K562 (cell line): Measurements from ENCODE around the gene TMEM129. TPM values are rescaled to one million over a fixed set of nuclear protein-coding genes. Genes with fewer than 3 reads are reported as not detected.

Experiments
- ADNP ChIP-seq: fragments of 200-800 bp; sonication (Bioruptor generic); IDR thresholded peaks from 2 replicates; pipeline ENCODE4 v1.6.1; 2016; ENCODE audit warnings: missing genetic modification characterization, missing compliant biosample characterization
- CBFB ChIP-seq: sonication (generic); formaldehyde crosslinking; IDR thresholded peaks from 2 replicates; pipeline ENCODE4 v1.4.0; 2020; ENCODE audit warnings: mild to moderate bottlenecking, missing genetic modification reagents
- CBX1 ChIP-seq: sonication (generic); IDR thresholded peaks from 2 replicates; pipeline ENCODE4 v1.6.1; 2016; ENCODE audit warnings: antibody characterized with exemption, low read depth, mild to moderate bottlenecking
- HOXB6 ChIP-seq: fragments of 250-450 bp; sonication (Bioruptor Pico); IDR thresholded peaks from 2 replicates; pipeline ENCODE4 v1.5.1; 2022; ENCODE audit warnings: mild to moderate bottlenecking, borderline replicate concordance
- IRF1 ChIP-seq: sonication (generic); formaldehyde crosslinking; IDR thresholded peaks from 2 replicates; pipeline ENCODE4 v1.8.0; 2022; ENCODE audit warnings: missing genetic modification reagents, mild to moderate bottlenecking, borderline replicate concordance
- NCOR1 ChIP-seq: fragments of 450-650 bp; IDR thresholded peaks from 2 replicates; pipeline ENCODE4 v1.6.1; 2016; ENCODE audit warnings: mild to moderate bottlenecking, moderate library complexity
- NR0B1 ChIP-seq: fragments of 450-650 bp; IDR thresholded peaks from one replicate; pipeline ENCODE4 v1.6.1; 2018; ENCODE audit warnings: mild to moderate bottlenecking, moderate library complexity; ENCODE audit not compliant: partially characterized antibody
- RBM14 ChIP-seq: fragments of 200-400 bp; formaldehyde crosslinking; IDR thresholded peaks from 2 replicates; pipeline ENCODE4 v1.6.1; 2018; ENCODE audit warnings: low read depth, mild to moderate bottlenecking, low read length, moderate library complexity, borderline replicate concordance; ENCODE audit not compliant: insufficient read depth
- THAP7 ChIP-seq: fragments of 250-450 bp; sonication (Bioruptor Pico); IDR thresholded peaks from 2 replicates; pipeline ENCODE4 v1.5.0; 2021
- ZFP36 ChIP-seq: fragments of 150-350 bp; IDR thresholded peaks from 2 replicates; pipeline ENCODE4 v1.6.1; 2018; ENCODE audit warnings: low read length, low read depth; ENCODE audit not compliant: partially characterized antibody
- ZNF699 ChIP-seq: fragments of 250-450 bp; sonication (Bioruptor Pico); IDR thresholded peaks from 2 replicates; pipeline ENCODE4 v1.8.0; 2021; ENCODE audit warnings: mild to moderate bottlenecking, moderate library complexity; ENCODE audit not compliant: insufficient replicate concordance
- ZSCAN29 ChIP-seq: fragments of 450-650 bp; IDR thresholded peaks from 2 replicates; pipeline ENCODE4 v1.6.1; 2017
- polyA plus RNA-seq, 8 experiments: library from polyadenylated mRNA; depleted of rRNA in 4 of 8; stranded (reverse) in 5 of 8; unstranded in 3 of 8; fragments of >200 nt; fragmentation: Nextera tagmentation in 2 of 8; fragmentation: Illumina TruSeq in 1 of 8; extraction: Ambion mirVana in 2 of 8; extraction: Trizol in 1 of 8; gene quantifications; 2 replicates each; pipeline versions ENCODE4 v1.2.1 to v1.2.3, GENCODE V29; 2011 to 2014; ENCODE audit warnings: inconsistent platforms in 1 of 8, missing spikeins in 1 of 8
- total RNA-seq, 7 experiments: library from RNA; depleted of rRNA in 6 of 7; stranded (reverse); fragments of >200 nt in 6 of 7; fragmentation: Illumina TruSeq in 2 of 7; extraction: Trizol in 2 of 7; gene quantifications; 2 replicates each; pipeline versions ENCODE4 v1.2.1 to v1.2.3, GENCODE V29; 2011 to 2021; ENCODE audit warnings: low replicate concordance in 1 of 7
- TF ChIP-seq, protein P1 (sequence below): fragments of 450-650 bp; IDR thresholded peaks from 2 replicates; pipeline ENCODE4 v1.6.1; 2016; ENCODE audit warnings: missing biosample characterization, missing genetic modification characterization
- TF ChIP-seq, protein P2 (sequence below): fragments of 250-450 bp; sonication (Bioruptor Pico); IDR thresholded peaks from 2 replicates; pipeline ENCODE4 v1.5.0; 2022; ENCODE audit warnings: mild to moderate bottlenecking
- TF ChIP-seq, protein P3 (sequence below): fragments of 450-650 bp; IDR thresholded peaks from 2 replicates; pipeline ENCODE4 v1.6.1; 2016; ENCODE audit warnings: borderline replicate concordance

TMEM129 gene
- total and polyA plus RNA-seq, 9 of the 15 experiments (the other 6 are each of a cell fraction or from before 2014, with no cell fraction given), result 0.34 to 47.2 (median 18.8) TPM

DNA sequence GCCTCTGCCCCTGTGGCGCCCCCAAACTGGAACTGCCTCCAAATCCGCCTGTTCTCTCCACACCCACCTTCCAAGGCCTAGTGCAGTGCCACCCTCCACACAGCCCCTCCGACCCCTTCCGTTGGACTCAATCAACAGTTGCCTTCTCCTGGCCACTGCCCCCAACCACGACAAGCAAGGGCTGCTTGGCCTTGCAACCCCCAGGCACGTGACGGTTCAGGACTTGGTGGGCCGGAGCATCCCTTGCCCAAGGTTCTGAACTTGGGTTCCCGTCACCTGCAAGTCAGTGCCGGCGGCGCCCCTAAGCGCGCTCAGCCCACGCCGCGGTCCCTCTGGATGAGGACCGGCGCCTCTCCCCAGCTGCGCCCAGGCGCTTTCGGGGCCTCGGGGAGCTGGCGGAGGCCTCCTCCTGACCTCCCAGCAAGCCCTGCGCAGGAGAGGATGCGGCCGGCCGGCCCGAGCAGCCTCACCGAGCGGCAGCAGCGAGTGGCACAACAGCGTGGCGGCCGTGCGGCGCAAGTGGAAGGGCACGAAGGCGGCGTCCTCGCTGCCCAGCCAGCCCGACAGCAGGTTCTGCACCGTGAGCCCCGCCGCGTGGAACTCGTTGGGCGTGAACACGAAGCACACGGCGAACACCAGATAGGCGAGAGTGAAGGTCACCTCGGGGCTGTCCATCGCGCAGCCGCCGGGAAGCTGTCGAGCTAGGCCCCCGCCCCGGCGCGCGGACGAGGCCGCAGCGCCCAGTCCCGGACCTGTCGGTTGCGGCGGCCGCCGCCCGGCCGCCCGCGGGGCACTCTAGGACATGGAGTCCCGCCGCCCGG, 750 bp downstream of the TMEM129 start (continued):
- TF ChIP-seq, protein P1, sequence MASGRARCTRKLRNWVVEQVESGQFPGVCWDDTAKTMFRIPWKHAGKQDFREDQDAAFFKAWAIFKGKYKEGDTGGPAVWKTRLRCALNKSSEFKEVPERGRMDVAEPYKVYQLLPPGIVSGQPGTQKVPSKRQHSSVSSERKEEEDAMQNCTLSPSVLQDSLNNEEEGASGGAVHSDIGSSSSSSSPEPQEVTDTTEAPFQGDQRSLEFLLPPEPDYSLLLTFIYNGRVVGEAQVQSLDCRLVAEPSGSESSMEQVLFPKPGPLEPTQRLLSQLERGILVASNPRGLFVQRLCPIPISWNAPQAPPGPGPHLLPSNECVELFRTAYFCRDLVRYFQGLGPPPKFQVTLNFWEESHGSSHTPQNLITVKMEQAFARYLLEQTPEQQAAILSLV (tag), result no peak
- TF ChIP-seq CBFB (CRISPR knock-in tag) (0 out of 2 replicates have a peak, but pooled peaks have one; percentile 47), ZNF699 (CRISPR knock-in tag) (no peak), CBX1 (no peak), ZSCAN29 (no peak), IRF1 (CRISPR knock-in tag) (0 out of 2 replicates have a peak, but pooled peaks have one; percentile 23), HOXB6 (CRISPR knock-in tag) (no peak), NCOR1 (no peak), NR0B1 (no peak), RBM14 (0 out of 2 replicates have a peak, but pooled peaks have one; percentile 75), THAP7 (0 out of 2 replicates have a peak, but pooled peaks have one; percentile 45), ZFP36 (no peak), ADNP (tag) (no peak)
- TF ChIP-seq, protein P2, sequence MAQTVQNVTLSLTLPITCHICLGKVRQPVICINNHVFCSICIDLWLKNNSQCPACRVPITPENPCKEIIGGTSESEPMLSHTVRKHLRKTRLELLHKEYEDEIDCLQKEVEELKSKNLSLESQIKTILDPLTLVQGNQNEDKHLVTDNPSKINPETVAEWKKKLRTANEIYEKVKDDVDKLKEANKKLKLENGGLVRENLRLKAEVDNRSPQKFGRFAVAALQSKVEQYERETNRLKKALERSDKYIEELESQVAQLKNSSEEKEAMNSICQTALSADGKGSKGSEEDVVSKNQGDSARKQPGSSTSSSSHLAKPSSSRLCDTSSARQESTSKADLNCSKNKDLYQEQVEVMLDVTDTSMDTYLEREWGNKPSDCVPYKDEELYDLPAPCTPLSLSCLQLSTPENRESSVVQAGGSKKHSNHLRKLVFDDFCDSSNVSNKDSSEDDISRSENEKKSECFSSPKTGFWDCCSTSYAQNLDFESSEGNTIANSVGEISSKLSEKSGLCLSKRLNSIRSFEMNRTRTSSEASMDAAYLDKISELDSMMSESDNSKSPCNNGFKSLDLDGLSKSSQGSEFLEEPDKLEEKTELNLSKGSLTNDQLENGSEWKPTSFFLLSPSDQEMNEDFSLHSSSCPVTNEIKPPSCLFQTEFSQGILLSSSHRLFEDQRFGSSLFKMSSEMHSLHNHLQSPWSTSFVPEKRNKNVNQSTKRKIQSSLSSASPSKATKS (CRISPR knock-in tag), result no peak
- TF ChIP-seq, protein P3, sequence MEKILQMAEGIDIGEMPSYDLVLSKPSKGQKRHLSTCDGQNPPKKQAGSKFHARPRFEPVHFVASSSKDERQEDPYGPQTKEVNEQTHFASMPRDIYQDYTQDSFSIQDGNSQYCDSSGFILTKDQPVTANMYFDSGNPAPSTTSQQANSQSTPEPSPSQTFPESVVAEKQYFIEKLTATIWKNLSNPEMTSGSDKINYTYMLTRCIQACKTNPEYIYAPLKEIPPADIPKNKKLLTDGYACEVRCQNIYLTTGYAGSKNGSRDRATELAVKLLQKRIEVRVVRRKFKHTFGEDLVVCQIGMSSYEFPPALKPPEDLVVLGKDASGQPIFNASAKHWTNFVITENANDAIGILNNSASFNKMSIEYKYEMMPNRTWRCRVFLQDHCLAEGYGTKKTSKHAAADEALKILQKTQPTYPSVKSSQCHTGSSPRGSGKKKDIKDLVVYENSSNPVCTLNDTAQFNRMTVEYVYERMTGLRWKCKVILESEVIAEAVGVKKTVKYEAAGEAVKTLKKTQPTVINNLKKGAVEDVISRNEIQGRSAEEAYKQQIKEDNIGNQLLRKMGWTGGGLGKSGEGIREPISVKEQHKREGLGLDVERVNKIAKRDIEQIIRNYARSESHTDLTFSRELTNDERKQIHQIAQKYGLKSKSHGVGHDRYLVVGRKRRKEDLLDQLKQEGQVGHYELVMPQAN, result peak; percentile 28; the same call in 1 of the 2 replicates
